Activated CD4-positive, CD25-positive, alpha-beta regulatory T cell (primary cell): ENCODE measurements around the gene AGRN.
"Not testable (repeated sequence)": the region's sequence is repeated elsewhere in the genome, so short reads cannot be mapped to it uniquely, and the experiment has no call there.

Source experiments
- DNase-seq, 4 experiments: peaks; one replicate each; lab custom pipeline; 2025; lab: John Stamatoyannopoulos, UW

Gene AGRN

DNA sequence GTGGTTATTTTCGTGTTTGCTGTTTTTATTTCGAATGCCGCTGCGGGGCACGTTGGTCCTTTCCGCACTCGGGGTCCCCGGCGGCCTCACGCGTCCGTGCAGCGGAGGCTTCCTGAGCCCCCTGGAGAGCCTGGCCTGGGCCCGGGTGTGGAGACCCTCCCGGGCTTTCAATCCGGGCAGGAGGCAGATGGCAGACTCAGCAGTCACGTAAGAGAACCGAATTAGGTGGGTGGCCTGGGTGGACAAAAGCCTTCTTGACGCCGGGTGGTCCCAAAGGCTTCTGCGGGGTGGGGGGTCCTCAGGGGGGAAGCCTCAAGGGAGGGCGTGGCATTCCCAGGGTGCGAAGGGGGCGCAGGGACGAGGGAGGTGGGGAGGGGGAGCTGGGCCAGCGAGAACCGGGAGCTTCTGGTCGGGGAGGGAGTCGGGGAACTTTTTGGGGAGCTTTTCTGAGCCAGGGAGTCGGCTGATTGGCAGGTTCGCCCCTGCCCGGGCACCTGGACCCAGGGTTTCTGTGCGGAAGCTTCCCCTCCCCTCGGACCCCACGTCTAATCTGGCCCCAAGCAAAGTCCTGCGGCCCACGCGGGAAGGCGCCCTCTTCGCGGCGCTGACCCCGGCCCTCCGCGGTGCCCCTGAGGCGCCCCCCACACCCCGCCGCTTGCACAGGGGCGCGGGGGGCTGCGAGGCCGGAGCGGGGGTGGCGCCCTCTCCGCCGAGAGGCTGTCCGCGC, 18.7 kb upstream of the AGRN start:
- DNase-seq: no peak

- DNase-seq: no peak
Measured at GRCh38 chr1:1003618-1004419, 16.1 kb upstream of the AGRN start.

DNA sequence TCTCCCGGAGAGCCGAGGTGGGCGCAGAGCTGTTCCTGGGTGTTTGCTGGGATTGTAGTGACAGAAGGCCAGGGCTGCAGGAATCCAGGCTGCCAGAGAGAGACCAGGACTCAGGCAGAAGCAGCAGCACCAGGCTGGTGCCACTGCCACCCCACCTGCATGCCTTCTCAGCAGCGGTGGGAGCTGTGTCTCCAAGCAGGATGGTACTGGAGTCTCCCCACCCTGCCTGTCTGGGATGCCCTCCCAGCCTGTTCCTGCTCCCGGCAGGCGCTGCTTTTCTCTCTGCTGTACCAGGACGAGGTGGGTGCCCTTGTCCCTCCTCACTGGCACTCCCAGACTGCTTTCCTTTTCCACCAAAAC, 15.5 kb upstream of the AGRN start:
- DNase-seq: no peak

DNA sequence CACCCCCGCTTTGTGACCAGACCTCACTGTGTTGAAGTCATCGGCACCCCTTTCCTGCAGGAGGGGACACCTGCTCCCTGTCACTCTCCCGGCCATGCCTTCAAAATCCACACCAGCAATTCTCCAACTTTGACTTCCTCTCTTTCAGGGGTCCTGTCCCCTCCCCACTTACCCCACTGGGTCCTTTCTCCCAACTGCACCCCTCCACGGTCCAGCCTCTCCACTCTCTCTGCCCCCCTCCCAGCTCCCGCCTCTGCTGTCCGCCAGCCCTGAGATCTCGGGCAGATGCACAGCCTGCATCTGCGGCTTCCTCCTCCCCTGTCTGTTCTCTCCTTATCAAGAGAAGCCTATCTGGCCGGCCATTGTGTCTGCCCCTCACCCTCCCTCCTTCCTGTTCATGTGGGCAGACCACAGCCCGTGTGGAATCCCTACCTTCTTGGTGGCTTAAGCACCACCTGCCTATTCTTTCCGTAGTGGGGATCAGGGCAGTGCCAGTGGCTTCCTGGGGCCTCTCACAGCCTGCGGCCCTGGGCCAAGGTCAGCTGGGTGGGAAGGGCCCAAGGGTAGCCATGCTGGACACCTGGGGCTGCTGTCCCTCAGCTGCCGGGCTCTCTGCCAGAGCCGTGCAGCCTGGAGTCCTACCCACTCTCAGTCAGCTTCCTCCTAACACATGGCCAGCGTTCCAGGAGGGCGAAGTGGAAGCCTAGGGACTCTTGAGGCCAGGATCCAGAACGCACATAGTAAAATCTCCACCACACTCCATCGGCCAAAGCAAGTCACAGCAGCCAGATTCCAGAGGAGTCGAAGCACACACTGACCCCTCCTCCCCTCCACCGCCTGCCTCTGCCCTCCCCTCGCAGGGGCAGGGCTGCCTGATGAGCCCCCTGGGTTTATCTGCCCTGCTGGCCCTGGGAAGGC, 14.9 kb upstream of the AGRN start:
- DNase-seq: no peak

GRCh38 chr1:1005774-1006304, 14.1 kb upstream of the AGRN start:
- DNase-seq: no peak

GRCh38 chr1:1006305-1007159, 13.4 kb upstream of the AGRN start:
- DNase-seq: no peak

GRCh38 chr1:1010131-1010530, 9.8 kb upstream of the AGRN start:
- not testable (repeated sequence) for DNase-seq

DNA sequence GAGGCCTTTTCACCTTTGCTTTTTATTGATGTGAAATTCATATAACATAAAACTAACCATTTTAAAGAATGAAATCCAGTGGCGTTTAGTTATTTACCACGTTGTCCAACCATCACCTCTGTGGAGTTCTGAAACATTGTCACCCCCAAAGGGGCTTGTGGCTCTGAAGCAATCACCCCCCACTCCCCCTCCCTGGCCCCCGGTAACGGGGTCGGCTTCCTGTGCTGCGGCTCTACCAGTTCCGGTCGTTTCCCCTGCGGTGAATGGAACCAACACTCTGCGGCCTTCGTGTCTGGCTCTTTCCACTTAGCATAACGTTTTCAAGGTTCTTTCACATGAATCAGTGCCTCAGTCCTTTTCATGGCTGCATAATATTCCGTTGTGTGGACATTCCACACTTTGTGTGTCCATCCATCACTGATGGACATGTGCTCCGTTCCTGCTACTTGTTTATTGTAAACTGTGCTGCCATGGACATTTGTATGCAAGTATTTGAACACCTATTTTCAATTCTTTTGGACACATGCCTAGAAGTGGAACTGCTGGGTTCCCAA, 8.4 kb upstream of the AGRN start:
- DNase-seq: no peak

DNA sequence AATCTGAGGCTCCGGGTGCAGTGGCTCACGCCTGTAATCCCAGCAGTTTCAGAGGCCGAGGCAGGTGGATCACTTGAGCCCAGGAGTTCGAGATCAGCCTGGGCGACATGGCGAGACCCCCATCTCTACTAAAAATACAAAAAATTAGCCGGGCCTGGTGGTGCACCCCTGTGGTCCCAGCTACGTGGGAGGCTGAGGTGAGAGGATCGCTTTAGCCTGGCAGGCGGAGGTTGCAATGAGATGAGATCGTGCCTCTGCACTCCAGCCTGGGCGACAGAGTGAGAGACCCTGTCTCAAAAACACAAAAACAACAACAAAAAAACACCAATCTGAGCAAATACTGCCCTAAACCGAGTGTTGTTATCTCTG, 7.2 kb upstream of the AGRN start:
- DNase-seq: not testable (repeated sequence)

GRCh38 chr1:1013105-1013921, 6.6 kb upstream of the AGRN start, which contains the start of gene ISG15:
ISG15 (plus strand) TSS chr1:1013497; CDS start chr1:1013574, 77 bp downstream.
- DNase-seq: peak; percentile 58 to 89 (median 80)

- DNase-seq: no peak
Measured at GRCh38 chr1:1013922-1014648, 5.8 kb upstream of the AGRN start.

DNA sequence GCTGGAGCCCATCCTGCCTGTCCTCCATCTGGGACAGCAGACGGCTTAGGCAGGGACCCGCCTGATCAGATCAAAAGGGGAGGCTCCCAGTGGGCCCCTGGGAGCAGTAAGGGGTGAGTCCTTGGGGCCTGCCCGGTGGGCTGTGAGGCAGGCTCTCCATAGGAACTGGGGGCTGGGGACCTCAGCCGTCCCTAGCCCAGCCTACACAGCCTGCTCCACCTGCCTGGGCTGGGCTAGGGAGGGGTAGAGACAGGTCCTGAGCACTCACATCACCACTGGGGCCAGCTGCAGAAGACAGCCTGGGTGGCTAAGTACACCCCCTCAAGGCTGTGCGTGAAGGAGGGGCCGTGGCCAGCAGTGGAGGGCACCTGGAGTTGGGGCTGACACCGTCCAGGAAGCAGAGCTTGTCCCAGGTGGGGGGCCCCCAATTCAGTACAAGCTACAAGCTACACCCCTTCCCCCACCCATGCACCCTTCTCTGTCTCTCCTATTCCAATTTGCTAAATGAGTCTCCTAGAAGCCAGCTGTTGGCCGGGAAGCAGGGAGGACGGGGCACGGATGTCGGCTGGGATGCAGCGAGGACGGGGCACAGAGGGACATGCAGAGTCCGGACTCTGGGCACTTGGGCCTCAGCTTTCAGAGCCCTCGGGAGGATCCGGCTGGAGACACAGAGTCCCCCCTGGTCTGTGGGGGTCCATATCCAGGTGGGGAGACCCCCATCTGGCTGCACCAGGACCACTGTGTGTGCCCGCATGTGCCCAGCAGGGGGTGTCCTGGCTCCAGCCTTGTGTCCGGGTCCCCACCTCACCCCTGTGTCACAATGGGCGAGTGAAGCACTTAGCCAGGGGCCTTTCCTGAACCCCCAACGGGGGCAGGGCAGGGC, 4.9 kb upstream of the AGRN start:
- DNase-seq: no peak

DNA sequence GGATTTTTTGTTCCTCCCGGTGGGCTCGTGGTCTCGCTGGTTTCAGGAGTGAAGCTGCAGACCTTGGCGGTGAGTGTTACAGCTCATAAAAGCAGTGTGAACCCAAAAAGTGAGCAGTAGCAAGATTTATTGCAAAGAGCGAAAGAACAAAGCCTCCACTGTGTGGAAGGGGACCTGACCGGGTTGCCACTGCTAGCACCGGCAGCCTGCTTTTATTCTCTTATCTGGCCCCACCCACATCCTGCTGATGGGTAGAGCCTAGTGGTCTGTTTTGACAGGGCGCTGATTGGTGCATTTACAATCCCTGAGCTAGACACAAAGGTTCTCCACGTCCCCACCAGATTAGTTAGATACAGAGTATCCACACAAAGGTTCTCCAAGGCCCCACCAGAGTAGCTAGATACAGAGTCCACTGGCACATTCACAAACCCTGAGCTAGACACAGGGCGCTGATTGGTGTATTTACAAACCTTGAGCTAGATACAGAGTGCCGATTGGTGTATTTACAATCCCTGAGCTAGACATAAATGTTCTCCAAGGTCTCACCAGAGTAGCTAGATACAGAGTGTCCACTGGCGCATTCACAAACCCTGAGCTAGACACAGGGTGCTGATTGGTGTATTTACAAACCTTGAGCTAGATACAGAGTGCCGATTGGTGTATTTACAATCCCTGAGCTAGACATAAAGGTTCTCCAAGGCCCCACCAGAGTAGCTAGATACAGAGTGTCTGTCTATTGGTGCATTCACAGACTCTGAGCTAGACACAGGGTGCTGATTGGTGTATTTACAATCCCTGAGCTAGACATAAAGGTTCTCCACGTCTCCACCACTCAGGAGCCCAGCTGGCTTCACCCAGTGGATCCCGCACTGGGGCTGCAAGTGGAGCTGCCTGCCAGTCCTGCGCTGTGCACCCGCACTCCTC, 2.3 kb upstream of the AGRN start:
- DNase-seq: not testable (repeated sequence)

DNA sequence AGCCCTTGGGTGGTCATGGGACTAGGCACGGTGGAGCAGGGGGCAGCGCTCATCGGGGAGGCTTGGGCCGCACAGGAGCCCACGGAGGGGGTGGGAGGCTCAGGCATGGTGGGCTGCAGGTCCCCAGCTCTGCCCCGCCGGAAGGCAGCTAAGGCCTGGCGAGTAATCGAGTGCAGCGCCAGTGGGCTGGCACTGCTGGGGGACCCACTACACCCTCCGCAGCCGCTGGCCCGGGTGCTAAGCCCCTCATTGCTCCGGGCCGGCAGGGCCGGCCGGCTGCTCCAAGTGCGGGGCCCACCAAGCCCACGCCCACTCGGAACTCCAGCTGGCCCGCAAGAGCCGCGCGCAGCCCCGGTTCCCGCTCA, 1.6 kb upstream of the AGRN start:
- DNase-seq: not testable (repeated sequence)

- DNase-seq: peak; percentile 64 to 76 (median 68)
Measured at GRCh38 chr1:1019122-1019999, 559 bp upstream of the AGRN start.

DNA sequence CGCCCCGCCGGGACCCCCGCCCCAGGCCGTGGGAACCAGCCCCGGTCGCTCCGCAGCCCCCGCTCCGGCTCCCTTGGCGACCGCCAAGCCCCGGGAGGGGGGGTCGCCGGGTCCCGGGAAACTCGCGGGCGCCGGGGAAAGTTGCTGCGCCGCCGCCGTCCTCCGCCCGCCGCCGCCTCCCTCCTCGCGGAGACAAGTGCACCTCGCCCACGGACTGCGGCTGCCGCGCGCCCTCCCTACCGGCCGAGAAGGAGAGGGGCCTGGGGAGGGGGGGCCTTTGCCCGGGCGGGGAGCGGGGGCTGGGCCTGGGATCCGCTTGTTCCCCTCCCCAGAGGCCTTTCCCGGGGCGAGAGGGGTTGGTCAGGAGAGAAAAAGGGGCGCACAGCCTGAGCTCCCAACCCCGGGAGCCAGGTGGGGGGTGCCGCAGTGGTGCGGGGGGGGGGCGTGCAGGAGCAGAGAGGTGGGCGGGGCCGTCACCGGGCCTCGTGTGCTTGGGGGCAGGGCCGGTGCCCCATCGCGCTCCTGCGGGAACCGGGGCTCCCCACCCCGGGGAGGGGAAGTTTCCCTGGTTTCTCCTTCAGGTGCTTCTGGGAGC, 592 bp downstream of the AGRN start:
- DNase-seq: no peak
